MCF 10A (cell line): Measurements from ENCODE around the gene CSNK1A1L. TPM values are rescaled to one million over a fixed set of nuclear protein-coding genes. Genes with fewer than 3 reads are reported as not detected.

Source experiments
- BruUV-seq: library from RNA; stranded (reverse); fragments of 400-500 nt; replicated peaks from 2 replicates; lab custom pipeline; 2021; lab: Mats Ljungman, UMichigan
- CTCF ChIA-PET: fragments of 300-600 bp; sonication (Branson Sonifier 250); formaldehyde crosslinking; extraction: SDS; loops from one replicate; lab custom pipeline; 2021; ENCODE audit warnings: antibody characterized with exemption, inconsistent platforms; lab: Yijun Ruan, JAX
- POLR2A ChIA-PET: fragments of 300-600, 350-650 bp; sonication (Branson Sonifier 250); formaldehyde crosslinking; extraction: SDS; loops from one replicate; lab custom pipeline; 2020; ENCODE audit warnings: antibody characterized with exemption, inconsistent platforms; lab: Yijun Ruan, JAX
- DNase-seq: peaks from one replicate; pipeline ENCODE4 v3.0.0-alpha.2; 2018; ENCODE audit not compliant: unreplicated experiment
- H3K27ac Mint-ChIP-seq: one replicate; pipeline ENCODE4 v1.8.0; 2022; ENCODE audit warnings: mild to moderate bottlenecking, low read depth, mixed read lengths; ENCODE audit not compliant: unreplicated experiment
- H3K27me3 Mint-ChIP-seq: one replicate; pipeline ENCODE4 v1.8.0; 2022; ENCODE audit warnings: mixed read lengths; ENCODE audit not compliant: insufficient read depth, unreplicated experiment
- H3K36me3 Mint-ChIP-seq: one replicate; pipeline ENCODE4 v1.8.0; 2022; ENCODE audit warnings: mild to moderate bottlenecking, moderate library complexity, mixed read lengths; ENCODE audit not compliant: insufficient read depth, unreplicated experiment
- H3K4me1 Mint-ChIP-seq: one replicate; pipeline ENCODE4 v1.8.0; 2022; ENCODE audit warnings: mixed read lengths; ENCODE audit not compliant: insufficient read depth, unreplicated experiment
- H3K4me3 Mint-ChIP-seq: one replicate; pipeline ENCODE4 v1.8.0; 2022; ENCODE audit warnings: mild to moderate bottlenecking, moderate library complexity, mixed read lengths; ENCODE audit not compliant: unreplicated experiment
- H3K9me3 Mint-ChIP-seq: one replicate; pipeline ENCODE4 v1.8.0; 2022; ENCODE audit warnings: mixed read lengths; ENCODE audit not compliant: unreplicated experiment
- CTCF ChIP-seq: fragments of 200-600 bp; IDR thresholded peaks from one replicate; pipeline ENCODE4 v1.8.0; 2022; ENCODE audit warnings: antibody characterized with exemption, mild to moderate bottlenecking; ENCODE audit not compliant: unreplicated experiment
- intact Hi-C: fragments of 100-400 bp; cut with micrococcal nuclease; formaldehyde crosslinking; loops from 2 replicates; pipeline ENCODE4 v1.14.1; 2022
- total RNA-seq: library from RNA; stranded (reverse); gene quantifications from 2 replicates; pipeline ENCODE4 v1.2.3, GENCODE V29; 2022

CSNK1A1L gene
- total RNA-seq, 1 experiment from 2014 or later, result not detected

GRCh38 chr13:37134411-37135041 lies 29.1 kb upstream of the CSNK1A1L start:
- POLR2A ChIA-PET, result no interaction called here
- Mint-ChIP-seq H3K36me3 (no peaks in the 10 kb centered on the region), H3K4me1 (no peaks in the 10 kb centered on the region), H3K27ac (no peak overlapping the region), H3K9me3 (no peaks in the 10 kb centered on the region), H3K27me3 (no peaks in the 10 kb centered on the region), H3K4me3 (no peak overlapping the region)
- intact Hi-C loops, result no loop called here
- no peak for TF ChIP-seq CTCF
- no peak for DNase-seq
- BruUV-seq, result no TSS peak
- CTCF ChIA-PET, result interaction anchor here (0.6 to 0.7 kb wide), 2 partner anchors 170 to 994 kb away, joined by 4 to 5 read pairs; no protein-coding TSS in a partner anchor

- H3K9me3 Mint-ChIP-seq, result no peaks in the 10 kb centered on the region
- no peaks in the 10 kb centered on the region for H3K36me3 Mint-ChIP-seq
- no peak for DNase-seq
- TF ChIP-seq CTCF, result no peak
- intact Hi-C loops, result no loop called here
- no peak overlapping the region for H3K27ac Mint-ChIP-seq
- no TSS peak for BruUV-seq
- no peaks in the 10 kb centered on the region for H3K4me1 Mint-ChIP-seq
- H3K27me3 Mint-ChIP-seq, result no peaks in the 10 kb centered on the region
- CTCF ChIA-PET, result no interaction called here
- H3K4me3 Mint-ChIP-seq, result no peak overlapping the region
- POLR2A ChIA-PET, result interaction anchor here (0.5 kb wide), 1 partner anchor 1512 kb away, joined by 3 read pairs; no protein-coding TSS in a partner anchor
Measured at GRCh38 chr13:37132211-37132610, 26.7 kb upstream of the CSNK1A1L start.

- DNase-seq, result no peak
- no TSS peak for BruUV-seq
- ChIA-PET POLR2A (no interaction called here), CTCF (interaction anchor here (0.5 to 0.6 kb wide), 2 partner anchors 56 to 410 kb away, joined by 3 to 4 read pairs; no protein-coding TSS in a partner anchor)
- H3K9me3 Mint-ChIP-seq, result no peaks in the 10 kb centered on the region
- H3K4me3 Mint-ChIP-seq, result no peak overlapping the region
- H3K27ac Mint-ChIP-seq, result no peak overlapping the region
- H3K4me1 Mint-ChIP-seq, result no peaks in the 10 kb centered on the region
- TF ChIP-seq CTCF, result no peak
- H3K36me3 Mint-ChIP-seq, result no peaks in the 10 kb centered on the region
- no peaks in the 10 kb centered on the region for H3K27me3 Mint-ChIP-seq
- intact Hi-C loops, result no loop called here
Measured at GRCh38 chr13:37131092-37131491, 25.6 kb upstream of the CSNK1A1L start.

GRCh38 chr13:37129866-37130265 lies 24.4 kb upstream of the CSNK1A1L start:
- ChIA-PET CTCF (no interaction called here), POLR2A (no interaction called here)
- intact Hi-C loops, result no loop called here
- no peak for TF ChIP-seq CTCF
- no peak overlapping the region for H3K27ac Mint-ChIP-seq
- DNase-seq, result no peak
- no peaks in the 10 kb centered on the region for H3K9me3 Mint-ChIP-seq
- H3K36me3 Mint-ChIP-seq, result no peaks in the 10 kb centered on the region
- no peaks in the 10 kb centered on the region for H3K4me1 Mint-ChIP-seq
- no peaks in the 10 kb centered on the region for H3K27me3 Mint-ChIP-seq
- no TSS peak for BruUV-seq
- H3K4me3 Mint-ChIP-seq, result no peak overlapping the region
